Right lobe of liver (tissue), 4 donors: ENCODE data around the gene KHDC1L.

Source experiments
- CTCF ChIP-seq, 4 donors: fragments of 200-600 bp in 3 of 4; fragments of 450-650 bp in 1 of 4; IDR thresholded peaks; one replicate each; pipeline versions ENCODE4 v1.5.1 to v1.8.0; 2016 to 2022; ENCODE audit warnings: antibody characterized with exemption in 4 of 4, mild to moderate bottlenecking in 2 of 4
- POLR2A ChIP-seq: fragments of 450-650 bp; IDR thresholded peaks from one replicate; pipeline ENCODE4 v1.6.1; 2017; ENCODE audit warnings: antibody characterized with exemption, mild to moderate bottlenecking
- donor health status: DM: no; HTN: no; CAD: no.
- donor health status: DM: no; HTN: no; CAD: no.
- donor health status: DM: no; HTN: yes; CAD: no.

- TF ChIP-seq CTCF (IDR thresholded peaks at IDR 0.05) (no peak), POLR2A (no peak)
Measured at GRCh38 chr6:73252703-73253102, 27.4 kb upstream of the KHDC1L start.
